Astrocyte (in vitro differentiated cells and primary cell): ENCODE results near the gene PHOSPHO1. TPM values are rescaled to one million over a fixed set of nuclear protein-coding genes. Genes with fewer than 3 reads are reported as not detected.

Experiments
- DNase-seq: peaks from one replicate; pipeline ENCODE4 v3.0.0-alpha.2; 2010; ENCODE audit warnings: low read depth
- FAIRE-seq: peaks from 2 replicates; lab custom pipeline; 2011; peaks lifted over from hg19 to GRCh38; lab: Jason Lieb, UNC
- H2AFZ ChIP-seq: 2 replicates; pipeline ENCODE4 v1.6.0; 2012; ENCODE audit warnings: low read depth, low read length, inconsistent platforms
- H3K27ac ChIP-seq: 2 replicates; pipeline ENCODE4 v1.5.1; 2011; ENCODE audit warnings: low read depth, low read length, inconsistent platforms
- H3K27me3 ChIP-seq: 2 replicates; pipeline ENCODE4 v1.6.0; 2011; ENCODE audit warnings: low read length, inconsistent platforms; ENCODE audit not compliant: insufficient read depth
- H3K36me3 ChIP-seq: 2 replicates; pipeline ENCODE4 v1.5.1; 2011; ENCODE audit warnings: low read length, inconsistent platforms; ENCODE audit not compliant: insufficient read depth
- H3K4me1 ChIP-seq: 2 replicates; pipeline ENCODE4 v1.5.1; 2011; ENCODE audit warnings: low read length, inconsistent platforms; ENCODE audit not compliant: insufficient read depth
- H3K4me2 ChIP-seq: 2 replicates; pipeline ENCODE4 v1.6.0; 2012; ENCODE audit warnings: low read length, inconsistent platforms
- H3K4me3 ChIP-seq: 2 replicates; pipeline ENCODE4 v1.5.1; 2011; ENCODE audit warnings: low read depth, mild to moderate bottlenecking, low read length, inconsistent platforms; ENCODE audit not compliant: insufficient read depth
- H3K79me2 ChIP-seq: 2 replicates; pipeline ENCODE4 v1.6.0; 2012; ENCODE audit warnings: mild to moderate bottlenecking, low read length, inconsistent platforms; ENCODE audit not compliant: insufficient read depth
- H3K9ac ChIP-seq: 2 replicates; pipeline ENCODE4 v1.6.0; 2012; ENCODE audit warnings: mild to moderate bottlenecking, low read length, inconsistent platforms
- H3K9me3 ChIP-seq: 2 replicates; pipeline ENCODE4 v1.5.1; 2012; ENCODE audit warnings: low read depth, mild to moderate bottlenecking, low read length, inconsistent platforms; ENCODE audit not compliant: insufficient read depth
- H4K20me1 ChIP-seq: 2 replicates; pipeline ENCODE4 v1.6.0; 2012; ENCODE audit warnings: low read length, inconsistent platforms; ENCODE audit not compliant: insufficient read depth
- H3K27ac Mint-ChIP-seq: one replicate; pipeline ENCODE4 v1.8.0; 2021; ENCODE audit warnings: mild to moderate bottlenecking, mixed read lengths; ENCODE audit not compliant: unreplicated experiment
- H3K27me3 Mint-ChIP-seq: one replicate; pipeline ENCODE4 v1.8.0; 2021; ENCODE audit warnings: low read depth, mixed read lengths; ENCODE audit not compliant: unreplicated experiment
- H3K36me3 Mint-ChIP-seq: one replicate; pipeline ENCODE4 v1.8.0; 2021; ENCODE audit warnings: low read depth, mixed read lengths; ENCODE audit not compliant: unreplicated experiment
- H3K4me1 Mint-ChIP-seq: one replicate; pipeline ENCODE4 v1.8.0; 2021; ENCODE audit warnings: low read depth, mixed read lengths; ENCODE audit not compliant: unreplicated experiment
- H3K4me3 Mint-ChIP-seq: one replicate; pipeline ENCODE4 v1.8.0; 2021; ENCODE audit warnings: mild to moderate bottlenecking, moderate library complexity, mixed read lengths; ENCODE audit not compliant: unreplicated experiment
- H3K9me3 Mint-ChIP-seq: one replicate; pipeline ENCODE4 v1.8.0; 2021; ENCODE audit warnings: mild to moderate bottlenecking, mixed read lengths; ENCODE audit not compliant: unreplicated experiment
- CTCF ChIP-seq: IDR thresholded peaks from 2 replicates; pipeline ENCODE4 v1.5.1; 2011; ENCODE audit warnings: low read depth, mild to moderate bottlenecking, inconsistent platforms, low read length, moderate library complexity; ENCODE audit not compliant: insufficient read depth
- EZH2 ChIP-seq: IDR thresholded peaks from 2 replicates; pipeline ENCODE4 v1.6.1; 2012; ENCODE audit warnings: mild to moderate bottlenecking, low read length, inconsistent platforms; ENCODE audit not compliant: insufficient read depth
- total RNA-seq: library from RNA; stranded (reverse); gene quantifications from 2 replicates; pipeline ENCODE4 v1.2.1, GENCODE V29; 2021

The PHOSPHO1 gene
- total RNA-seq, 1 donor from 2014 or later = 0.95 TPM

GRCh38 chr17:49194297-49194607, 36.3 kb downstream of the PHOSPHO1 start:
- Histone ChIP-seq H3K27ac (no peak overlapping the region), H3K79me2 (no peaks in the 10 kb centered on the region), H3K9me3 (no peaks in the 10 kb centered on the region), H2AFZ (no peak overlapping the region), H4K20me1 (no peaks in the 10 kb centered on the region), H3K27me3 (no peaks in the 10 kb centered on the region), H3K36me3 (no peaks in the 10 kb centered on the region), H3K4me1 (peaks cover 10% of the 10 kb centered on the region), H3K4me2 (peak overlapping the region; percentile 91), H3K4me3 (no peak overlapping the region), H3K9ac (peak overlapping the region; percentile 90)
- Mint-ChIP-seq H3K4me3 (no peak overlapping the region), H3K9me3 (no peaks in the 10 kb centered on the region), H3K36me3 (no peaks in the 10 kb centered on the region), H3K4me1 (peaks cover 6% of the 10 kb centered on the region), H3K27ac (no peak overlapping the region), H3K27me3 (no peaks in the 10 kb centered on the region)
- no peak for FAIRE-seq
- DNase-seq = no peak
- TF ChIP-seq EZH2 (no peak), CTCF (no peak)

GRCh38 chr17:49193513-49194296, 36.9 kb downstream of the PHOSPHO1 start:
- Histone ChIP-seq H4K20me1 (no peaks in the 10 kb centered on the region), H3K27ac (peak overlapping the region; percentile 92), H3K4me1 (peaks cover 10% of the 10 kb centered on the region), H3K9ac (peak overlapping the region; percentile 90), H3K4me3 (peak overlapping the region; percentile 80), H3K27me3 (no peaks in the 10 kb centered on the region), H3K9me3 (no peaks in the 10 kb centered on the region), H3K79me2 (no peaks in the 10 kb centered on the region), H2AFZ (peak overlapping the region; percentile 84), H3K36me3 (no peaks in the 10 kb centered on the region), H3K4me2 (peak overlapping the region; percentile 91)
- DNase-seq (peak; percentile 69), FAIRE-seq (no peak)
- Mint-ChIP-seq H3K4me3 (peak overlapping the region; percentile 88), H3K36me3 (no peaks in the 10 kb centered on the region), H3K9me3 (no peaks in the 10 kb centered on the region), H3K27ac (peak overlapping the region; percentile 94), H3K4me1 (peaks cover 6% of the 10 kb centered on the region), H3K27me3 (no peaks in the 10 kb centered on the region)
- no peak for TF ChIP-seq EZH2
- no peak for TF ChIP-seq CTCF
